Fibroblast of gingiva (primary cell): Measurements from ENCODE around the gene PRKAR2A.
"Not testable (repeated sequence)": the region's sequence is repeated elsewhere in the genome, so short reads cannot be mapped to it uniquely, and the experiment has no call there.

ENCODE experiments used
- DNase-seq: peaks from one replicate; pipeline ENCODE4 v3.0.0-alpha.2; 2011; ENCODE audit warnings: low read depth

Gene PRKAR2A

GRCh38 chr3:48835650-48836366 lies 11.9 kb downstream of the PRKAR2A start:
- DNase-seq = no peak

GRCh38 chr3:48832684-48833083 lies 15.0 kb downstream of the PRKAR2A start:
- DNase-seq = peak; percentile 77

GRCh38 chr3:48830715-48831114 lies 17.0 kb downstream of the PRKAR2A start:
- DNase-seq = no peak

GRCh38 chr3:48829525-48829924 lies 18.1 kb downstream of the PRKAR2A start:
- not testable (repeated sequence) for DNase-seq

- not testable (repeated sequence) for DNase-seq
Measured at GRCh38 chr3:48827874-48828273, 19.8 kb downstream of the PRKAR2A start.

- DNase-seq = peak; percentile 84
Measured at GRCh38 chr3:48826451-48826850, 21.2 kb downstream of the PRKAR2A start.

GRCh38 chr3:48820612-48821324 lies 26.9 kb downstream of the PRKAR2A start:
- peak; percentile 21 for DNase-seq

- DNase-seq = no peak
Measured at GRCh38 chr3:48819234-48820221, 28.1 kb downstream of the PRKAR2A start.

- no peak for DNase-seq
Measured at GRCh38 chr3:48811524-48811923, 36.1 kb downstream of the PRKAR2A start.

GRCh38 chr3:48804930-48805329 lies 42.7 kb downstream of the PRKAR2A start:
- DNase-seq = no peak

GRCh38 chr3:48800831-48801230 lies 46.8 kb downstream of the PRKAR2A start:
- DNase-seq = not testable (repeated sequence)

GRCh38 chr3:48798998-48799397 lies 48.7 kb downstream of the PRKAR2A start:
- DNase-seq = no peak

- no peak for DNase-seq
Measured at GRCh38 chr3:48797626-48798025, 50.0 kb downstream of the PRKAR2A start.

- DNase-seq = no peak
Measured at GRCh38 chr3:48795997-48796732, 51.5 kb downstream of the PRKAR2A start.

GRCh38 chr3:48793484-48793883 lies 54.2 kb downstream of the PRKAR2A start:
- DNase-seq = not testable (repeated sequence)

GRCh38 chr3:48789665-48790064 lies 58.0 kb downstream of the PRKAR2A start:
- no peak for DNase-seq

GRCh38 chr3:48788544-48789162 lies 59.0 kb downstream of the PRKAR2A start:
- DNase-seq = no peak

GRCh38 chr3:48784426-48785120 lies 63.1 kb downstream of the PRKAR2A start:
- peak; percentile 24 for DNase-seq

- no peak for DNase-seq
Measured at GRCh38 chr3:48783304-48783703, 64.4 kb downstream of the PRKAR2A start.

- DNase-seq = no peak
Measured at GRCh38 chr3:48782046-48782445, 65.6 kb downstream of the PRKAR2A start.
